ENCODE results near the gene RASSF10.

Gene RASSF10

GRCh38 chr11:13000116-13000515, 9.0 kb upstream of the RASSF10 start:
- Histone ChIP-seq H3K27ac (no peak overlapping the region), H3K4me3 (no peak overlapping the region)
- TF ChIP-seq, protein P1, sequence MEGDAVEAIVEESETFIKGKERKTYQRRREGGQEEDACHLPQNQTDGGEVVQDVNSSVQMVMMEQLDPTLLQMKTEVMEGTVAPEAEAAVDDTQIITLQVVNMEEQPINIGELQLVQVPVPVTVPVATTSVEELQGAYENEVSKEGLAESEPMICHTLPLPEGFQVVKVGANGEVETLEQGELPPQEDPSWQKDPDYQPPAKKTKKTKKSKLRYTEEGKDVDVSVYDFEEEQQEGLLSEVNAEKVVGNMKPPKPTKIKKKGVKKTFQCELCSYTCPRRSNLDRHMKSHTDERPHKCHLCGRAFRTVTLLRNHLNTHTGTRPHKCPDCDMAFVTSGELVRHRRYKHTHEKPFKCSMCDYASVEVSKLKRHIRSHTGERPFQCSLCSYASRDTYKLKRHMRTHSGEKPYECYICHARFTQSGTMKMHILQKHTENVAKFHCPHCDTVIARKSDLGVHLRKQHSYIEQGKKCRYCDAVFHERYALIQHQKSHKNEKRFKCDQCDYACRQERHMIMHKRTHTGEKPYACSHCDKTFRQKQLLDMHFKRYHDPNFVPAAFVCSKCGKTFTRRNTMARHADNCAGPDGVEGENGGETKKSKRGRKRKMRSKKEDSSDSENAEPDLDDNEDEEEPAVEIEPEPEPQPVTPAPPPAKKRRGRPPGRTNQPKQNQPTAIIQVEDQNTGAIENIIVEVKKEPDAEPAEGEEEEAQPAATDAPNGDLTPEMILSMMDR (IDR thresholded peaks at IDR 0.05): no peak
- DNase-seq (ENCODE audit: low spot score): no peak

DNA sequence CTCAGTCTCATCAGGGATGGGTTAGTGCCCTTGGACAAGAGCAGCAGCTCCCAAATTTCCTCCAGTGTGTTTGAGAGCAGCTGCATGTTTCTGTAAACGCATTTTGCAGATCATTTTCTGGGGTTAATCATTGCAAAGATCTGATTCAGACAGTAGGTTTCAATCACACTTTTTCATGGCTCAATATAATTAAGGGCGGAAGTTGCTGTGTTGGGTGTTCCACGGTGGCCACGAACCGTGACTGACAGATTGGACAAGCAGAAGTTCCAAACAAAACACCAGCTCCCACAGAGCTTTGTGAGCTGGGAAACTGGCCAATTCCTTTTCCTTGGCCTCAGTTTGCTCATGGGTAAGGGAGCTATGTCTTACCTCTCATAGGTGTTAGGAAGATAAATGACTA, 8.4 kb upstream of the RASSF10 start:
- DNase-seq (ENCODE audit: low spot score): no peak
- H3K4me3 ChIP-seq: no peak overlapping the region
- H3K27ac ChIP-seq: no peak overlapping the region
- TF ChIP-seq, protein P1 (IDR thresholded peaks at IDR 0.05): no peak

GRCh38 chr11:13003736-13004493, 5.2 kb upstream of the RASSF10 start:
- TF ChIP-seq, protein P1 (IDR thresholded peaks at IDR 0.05): no peak
- no peak for DNase-seq (ENCODE audit: low spot score)
- no peak overlapping the region for H3K4me3 ChIP-seq
- H3K27ac ChIP-seq: no peak overlapping the region

DNA sequence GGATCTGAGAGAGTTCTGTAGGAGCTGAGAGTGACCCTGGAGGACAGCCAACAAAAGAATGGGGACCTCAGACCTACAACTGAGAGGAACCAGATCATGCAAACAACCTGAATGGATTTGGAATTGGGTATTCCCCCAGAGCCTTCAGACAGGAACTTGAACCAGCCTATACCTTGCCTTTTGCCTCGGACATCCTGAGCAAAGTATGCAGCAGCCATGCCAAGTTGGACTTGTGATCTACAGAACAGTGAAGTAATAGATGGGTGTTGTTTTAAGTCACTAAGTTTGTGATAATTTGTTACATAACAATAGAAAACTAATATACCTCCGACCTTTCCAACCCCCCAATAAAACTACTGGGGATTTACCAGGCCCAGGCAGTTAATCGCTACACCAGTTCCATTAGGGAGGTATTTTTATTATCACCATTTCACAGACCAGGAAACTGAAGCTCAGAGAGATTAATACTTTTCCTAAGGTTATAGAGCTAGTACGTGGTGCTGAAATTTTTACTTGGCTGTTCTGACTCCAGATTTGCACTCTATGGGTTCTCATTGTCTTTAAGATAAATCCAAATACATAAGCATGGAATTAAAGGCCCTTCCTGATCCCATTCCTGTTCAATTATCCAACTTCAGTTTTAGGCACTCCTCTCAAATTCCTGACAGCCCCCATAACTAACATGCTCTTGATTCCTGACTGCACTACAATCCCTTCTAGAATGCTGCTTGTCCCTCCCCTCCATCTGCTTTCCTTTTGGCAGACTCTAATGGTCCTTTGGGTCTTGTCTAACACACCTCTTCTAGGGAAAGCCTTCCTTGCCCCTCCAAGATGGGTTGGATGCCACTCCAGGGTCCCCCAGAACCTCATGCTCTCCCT, 1.7 kb upstream of the RASSF10 start:
- no peak overlapping the region for H3K4me3 ChIP-seq
- TF ChIP-seq, protein P1 (IDR thresholded peaks at IDR 0.05): no peak
- no peak for DNase-seq (ENCODE audit: low spot score)
- H3K27ac ChIP-seq: no peak overlapping the region

- TF ChIP-seq, protein P1 (IDR thresholded peaks at IDR 0.05): no peak
- H3K4me3 ChIP-seq: no peak overlapping the region
- H3K27ac ChIP-seq: no peak overlapping the region
- no peak for DNase-seq (ENCODE audit: low spot score)
These were observed 1.1 kb upstream of the RASSF10 start for GRCh38 chr11:13008061-13008435.

DNA sequence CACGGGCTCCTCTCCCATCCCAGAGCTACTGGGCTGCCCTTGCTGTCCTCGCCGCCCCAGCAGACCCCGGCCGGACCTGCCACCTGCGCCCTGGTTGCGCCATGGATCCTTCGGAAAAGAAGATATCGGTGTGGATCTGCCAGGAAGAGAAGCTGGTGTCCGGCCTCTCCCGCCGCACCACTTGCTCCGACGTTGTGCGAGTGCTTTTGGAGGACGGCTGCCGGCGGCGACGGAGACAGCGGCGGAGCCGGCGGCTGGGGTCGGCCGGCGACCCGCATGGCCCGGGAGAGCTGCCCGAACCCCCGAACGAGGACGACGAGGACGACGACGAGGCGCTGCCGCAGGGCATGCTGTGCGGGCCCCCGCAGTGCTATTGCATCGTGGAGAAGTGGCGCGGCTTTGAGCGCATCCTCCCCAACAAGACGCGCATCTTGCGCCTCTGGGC, 382 bp downstream of the RASSF10 start:
- H3K4me3 ChIP-seq: peak overlapping the region; percentile 66
- TF ChIP-seq, protein P1 (IDR thresholded peaks at IDR 0.05): no peak
- DNase-seq (ENCODE audit: low spot score): no peak
- no peak overlapping the region for H3K27ac ChIP-seq

Measured in coronary artery (tissue), 2 donors.